Endothelial cell of umbilical vein (primary cell): ENCODE data around the gene SYT2. TPM values are rescaled to one million over a fixed set of nuclear protein-coding genes. Genes with fewer than 3 reads are reported as not detected.

Experiments used
- BruUV-seq: library from RNA; stranded (reverse); fragments of 400-500 nt; replicated peaks from 2 replicates; lab custom pipeline; 2021; lab: Mats Ljungman, UMichigan
- CTCF ChIA-PET: fragments of 300-600, 350-600 bp; sonication (Branson Sonifier 250); formaldehyde crosslinking; loops from one replicate; lab custom pipeline; 2021; ENCODE audit warnings: antibody characterized with exemption, inconsistent platforms; lab: Charles Lee
- POLR2A ChIA-PET: fragments of 300-600, 350-600 bp; sonication (Branson Sonifier 250); formaldehyde crosslinking; loops from one replicate; lab custom pipeline; 2021; ENCODE audit warnings: antibody characterized with exemption, inconsistent platforms; lab: Charles Lee
- DNase-seq: peaks from one replicate; pipeline ENCODE4 v3.0.0-alpha.2; 2011; ENCODE audit warnings: low read depth, low spot score
- FAIRE-seq: peaks from 2 replicates; lab custom pipeline; 2011; peaks lifted over from hg19 to GRCh38; lab: Jason Lieb, UNC
- H2AFZ ChIP-seq: 2 replicates; pipeline ENCODE4 v1.6.0; 2012; ENCODE audit warnings: low read depth, low read length, control low read depth, inconsistent platforms
- H3K27ac ChIP-seq: 2 replicates; pipeline ENCODE4 v1.5.1; 2011; ENCODE audit warnings: low read depth, mild to moderate bottlenecking, control low read depth, low read length, moderate library complexity; ENCODE audit not compliant: insufficient read depth
- H3K27me3 ChIP-seq, 2 experiments: 2 replicates each; pipeline versions ENCODE4 v1.6.0 to v1.6.1; 2011; ENCODE audit warnings: low read length in 2 of 2, mixed read lengths in 1 of 2; ENCODE audit not compliant: control insufficient read depth in 2 of 2, insufficient read depth in 2 of 2
- H3K36me3 ChIP-seq, 2 experiments: 2 replicates in 1 of 2; 3 replicates in 1 of 2; pipeline ENCODE4 v1.5.1; 2011; ENCODE audit warnings: low read length in 2 of 2, mild to moderate bottlenecking in 1 of 2, moderate library complexity in 1 of 2; ENCODE audit not compliant: control insufficient read depth in 2 of 2, insufficient read depth in 2 of 2; ENCODE audit errors: extremely low read depth in 1 of 2
- H3K4me1 ChIP-seq: 3 replicates; pipeline ENCODE4 v1.5.1; 2011; ENCODE audit warnings: mild to moderate bottlenecking, low read length; ENCODE audit not compliant: control insufficient read depth, insufficient read depth; ENCODE audit errors: extremely low read depth
- H3K4me2 ChIP-seq: 2 replicates; pipeline ENCODE4 v1.6.1; 2011; ENCODE audit warnings: low read length, control low read depth, mixed read lengths; ENCODE audit not compliant: insufficient read depth
- H3K4me3 ChIP-seq, 3 experiments: fragments of 200-600 bp in 1 of 3; sonication (generic), shearing (Covaris generic) in 1 of 3; replicated peaks in 1 of 3; 2 replicates each; pipeline ENCODE4 v1.5.1; 2011 to 2016; ENCODE audit warnings: control low read depth in 3 of 3, low read length in 3 of 3, mild to moderate bottlenecking in 2 of 3, inconsistent platforms in 1 of 3, low read depth in 1 of 3, moderate library complexity in 1 of 3; ENCODE audit not compliant: insufficient read depth in 1 of 3
- H3K79me2 ChIP-seq: 2 replicates; pipeline ENCODE4 v1.6.0; 2012; ENCODE audit warnings: low read length, inconsistent platforms; ENCODE audit not compliant: control insufficient read depth, insufficient read depth
- H3K9ac ChIP-seq: replicated peaks from 2 replicates; pipeline ENCODE3; 2011; ENCODE audit warnings: low read length, control low read depth; ENCODE audit not compliant: insufficient read depth; ENCODE audit errors: extremely low read depth
- H3K9me1 ChIP-seq: replicated peaks from 3 replicates; pipeline ENCODE4 v1.6.0; 2011; ENCODE audit warnings: mild to moderate bottlenecking, low read length; ENCODE audit not compliant: control insufficient read depth, insufficient read depth; ENCODE audit errors: extremely low read depth
- H3K9me3 ChIP-seq: replicated peaks from 2 replicates; pipeline ENCODE4 v1.5.1; 2012; ENCODE audit warnings: low read length, inconsistent platforms; ENCODE audit not compliant: control insufficient read depth, insufficient read depth
- H4K20me1 ChIP-seq: replicated peaks from 2 replicates; pipeline ENCODE3; 2011; ENCODE audit warnings: mild to moderate bottlenecking, low read length; ENCODE audit not compliant: control insufficient read depth, insufficient read depth; ENCODE audit errors: extremely low read depth
- CTCF ChIP-seq, 2 donors: IDR thresholded peaks; 1 replicate in 1 of 2; 2 replicates in 1 of 2; pipeline ENCODE4 v1.5.1; 2011; ENCODE audit warnings: low read length in 2 of 2, mild to moderate bottlenecking in 2 of 2, moderate library complexity in 2 of 2, control low read depth in 1 of 2, inconsistent platforms in 1 of 2, low read depth in 1 of 2; ENCODE audit not compliant: insufficient read depth in 1 of 2; ENCODE audit errors: extremely low read depth in 1 of 2
- EZH2 ChIP-seq: IDR thresholded peaks from 2 replicates; pipeline ENCODE4 v1.6.1; 2012; ENCODE audit warnings: borderline replicate concordance, low read depth, mild to moderate bottlenecking, moderate library complexity, low read length, inconsistent platforms; ENCODE audit not compliant: severe bottlenecking
- FOS ChIP-seq: IDR thresholded peaks from 2 replicates; pipeline ENCODE4 v1.6.1; 2011; ENCODE audit warnings: mild to moderate bottlenecking, low read length, moderate library complexity, borderline replicate concordance; ENCODE audit not compliant: insufficient read depth
- GATA2 ChIP-seq: IDR thresholded peaks from 2 replicates; pipeline ENCODE4 v1.7.0; 2011; ENCODE audit warnings: low read depth, mild to moderate bottlenecking, moderate library complexity, mixed read lengths, low read length; ENCODE audit not compliant: insufficient read length, insufficient read depth
- JUN ChIP-seq: IDR thresholded peaks from 2 replicates; pipeline ENCODE4 v1.6.1; 2011; ENCODE audit warnings: borderline replicate concordance, low read depth; ENCODE audit not compliant: insufficient read length, insufficient read depth
- MAX ChIP-seq: IDR thresholded peaks from 2 replicates; pipeline ENCODE4 v1.6.1; 2011; ENCODE audit not compliant: insufficient read depth, insufficient read length
- MYC ChIP-seq: IDR thresholded peaks from one replicate; pipeline ENCODE4 v1.6.1; 2011; ENCODE audit warnings: mild to moderate bottlenecking, low read depth, low read length
- POLR2A ChIP-seq: IDR thresholded peaks from 2 replicates; pipeline ENCODE4 v1.6.1; 2012; ENCODE audit warnings: low read depth, mild to moderate bottlenecking, control low read depth, low read length
- POLR2AphosphoS5 ChIP-seq: IDR thresholded peaks from 2 replicates; pipeline ENCODE4 v1.6.1; 2012; ENCODE audit warnings: low read depth, mild to moderate bottlenecking, control low read depth, low read length, moderate library complexity; ENCODE audit not compliant: insufficient read depth
- dilution Hi-C: fragments of 300-500 bp; cut with MboI; formaldehyde crosslinking; loops from one replicate; pipeline ENCODE4 v1.15.0; 2019; ENCODE audit warnings: low sequenced_read_pairs; ENCODE audit not compliant: extremely low pct_ligation_motif_present
- intact Hi-C: fragments of 100-400 bp; cut with micrococcal nuclease; formaldehyde crosslinking; loops from one replicate; pipeline ENCODE4 v1.10.0; 2022
- polyA plus RNA-seq, 4 experiments: library from polyadenylated mRNA; depleted of rRNA in 3 of 4; stranded (reverse) in 3 of 4; unstranded in 1 of 4; fragments of >200 nt; gene quantifications; 2 replicates each; pipeline versions ENCODE4 v1.2.1 to v1.2.3, GENCODE V29; 2011 to 2012; ENCODE audit warnings: missing spikeins in 1 of 4
- total RNA-seq: library from RNA; stranded (reverse); gene quantifications from 2 replicates; pipeline ENCODE4 v1.2.3, GENCODE V29; 2021

The SYT2 gene
- total and polyA plus RNA-seq, 2 donors (not counting 3 experiments of a cell fraction or from before 2014, with no cell fraction given) = not detected

GRCh38 chr1:202683029-202683428, 27.2 kb downstream of the SYT2 start:
- H2AFZ ChIP-seq = no peak overlapping the region
- H3K9ac ChIP-seq = no peak overlapping the region
- intact Hi-C loops = no loop called here
- H4K20me1 ChIP-seq = no peaks in the 10 kb centered on the region
- no peak overlapping the region for H3K4me3 ChIP-seq
- no peak for DNase-seq
- peaks cover 7 to 18% of the 10 kb centered on the region in 2 experiments for H3K27me3 ChIP-seq
- no peak for FAIRE-seq
- no peaks in the 10 kb centered on the region for H3K36me3 ChIP-seq
- no peak overlapping the region for H3K4me2 ChIP-seq
- no peaks in the 10 kb centered on the region for H3K9me3 ChIP-seq
- dilution Hi-C loops = no loop called here
- no peaks in the 10 kb centered on the region for H3K9me1 ChIP-seq
- no TSS peak for BruUV-seq
- no peak overlapping the region for H3K27ac ChIP-seq
- ChIA-PET POLR2A (no interaction called here), CTCF (interaction anchor here (1.4 kb wide), 1 partner anchor 9 kb away, joined by 5 read pairs; no protein-coding TSS in a partner anchor)
- H3K4me1 ChIP-seq = no peaks in the 10 kb centered on the region
- no peaks in the 10 kb centered on the region for H3K79me2 ChIP-seq
- TF ChIP-seq GATA2 = no peak
- no peak for TF ChIP-seq JUN
- TF ChIP-seq MYC = no peak
- TF ChIP-seq EZH2 = no peak
- TF ChIP-seq POLR2A = no peak
- TF ChIP-seq MAX = no peak
- TF ChIP-seq FOS = no peak
- no peak for TF ChIP-seq POLR2AphosphoS5
- TF ChIP-seq CTCF (IDR thresholded peaks at IDR 0.05; ENCODE audit: extremely low read depth in 1 of 2, insufficient read depth in 1 of 2, low read depth in 1 of 2, low read length in 2 of 2) = no peak
